Activated B cell treated with CpG ODN at 0.5 μM for 24 hours (primary cell): ENCODE results near the gene IYD. TPM values are rescaled to one million over a fixed set of nuclear protein-coding genes. Genes with fewer than 3 reads are reported as not detected.

ENCODE experiments used
- ATAC-seq: fragments of 200-7000 bp; cut with Tn5 transposase; one replicate; pipeline ENCODE4 v1.10.0; 2021; ENCODE audit warnings: low read depth, mild to moderate bottlenecking, moderate library complexity
- CTCF ChIA-PET: fragments of 350-600 bp; sonication (Branson Sonifier 250); formaldehyde crosslinking; loops from one replicate; lab custom pipeline; 2021; ENCODE audit warnings: antibody characterized with exemption; lab: Charles Lee
- POLR2A ChIA-PET: fragments of 350-600 bp; sonication (Branson Sonifier 250); formaldehyde crosslinking; loops from one replicate; lab custom pipeline; 2021; ENCODE audit warnings: antibody characterized with exemption; lab: Charles Lee
- DNase-seq: peaks from one replicate; pipeline ENCODE4 v3.0.0; 2022
- H3K27ac Mint-ChIP-seq: one replicate; pipeline ENCODE4 v1.8.0; 2020; ENCODE audit warnings: mixed read lengths
- H3K27me3 Mint-ChIP-seq: one replicate; pipeline ENCODE4 v1.8.0; 2021; ENCODE audit warnings: mixed read lengths
- H3K36me3 Mint-ChIP-seq: one replicate; pipeline ENCODE4 v1.8.0; 2021; ENCODE audit warnings: low read depth, mixed read lengths
- H3K4me1 Mint-ChIP-seq: one replicate; pipeline ENCODE4 v1.8.0; 2021; ENCODE audit warnings: mixed read lengths
- H3K4me3 Mint-ChIP-seq: one replicate; pipeline ENCODE4 v1.8.0; 2020; ENCODE audit warnings: mild to moderate bottlenecking, mixed read lengths
- H3K9me3 Mint-ChIP-seq: one replicate; pipeline ENCODE4 v1.8.0; 2020; ENCODE audit warnings: mixed read lengths
- intact Hi-C: fragments of 100-400 bp; cut with micrococcal nuclease; formaldehyde crosslinking; loops from one replicate; pipeline ENCODE4 v1.15.1; 2024
- total RNA-seq: library from RNA; stranded (reverse); gene quantifications from 2 replicates; pipeline ENCODE4 v1.2.3, GENCODE V29; 2022
- TF ChIP-seq, protein P1 (sequence below): fragments of 200-600 bp; IDR thresholded peaks from one replicate; pipeline ENCODE4 v1.8.0; 2022; ENCODE audit warnings: antibody characterized with exemption, mild to moderate bottlenecking

IYD gene
- total RNA-seq, 1 donor from 2014 or later = not detected

DNA sequence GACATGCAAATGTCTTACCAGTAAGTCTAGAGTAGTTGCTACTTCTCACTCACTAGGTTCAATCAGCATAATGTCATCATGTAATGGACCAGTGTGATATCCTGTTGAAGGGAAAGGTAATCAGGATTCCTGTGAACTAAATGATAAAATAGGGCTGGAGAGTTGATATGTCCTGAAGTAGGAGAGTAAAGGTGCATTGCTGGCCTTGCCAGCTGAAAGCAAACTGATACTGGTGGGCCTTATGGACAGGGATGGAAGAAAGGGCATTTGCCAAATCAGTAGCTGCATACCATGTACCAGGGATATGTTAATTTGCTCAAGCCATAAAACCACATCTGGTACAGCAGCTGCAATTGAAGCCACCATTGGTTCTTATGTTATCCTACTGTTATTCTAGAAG, 37.5 kb upstream of the IYD start:
- no peak for ATAC-seq
- peaks cover 11% of the 10 kb centered on the region for H3K27me3 Mint-ChIP-seq
- DNase-seq = no peak
- no peaks in the 10 kb centered on the region for H3K36me3 Mint-ChIP-seq
- TF ChIP-seq, protein P1, sequence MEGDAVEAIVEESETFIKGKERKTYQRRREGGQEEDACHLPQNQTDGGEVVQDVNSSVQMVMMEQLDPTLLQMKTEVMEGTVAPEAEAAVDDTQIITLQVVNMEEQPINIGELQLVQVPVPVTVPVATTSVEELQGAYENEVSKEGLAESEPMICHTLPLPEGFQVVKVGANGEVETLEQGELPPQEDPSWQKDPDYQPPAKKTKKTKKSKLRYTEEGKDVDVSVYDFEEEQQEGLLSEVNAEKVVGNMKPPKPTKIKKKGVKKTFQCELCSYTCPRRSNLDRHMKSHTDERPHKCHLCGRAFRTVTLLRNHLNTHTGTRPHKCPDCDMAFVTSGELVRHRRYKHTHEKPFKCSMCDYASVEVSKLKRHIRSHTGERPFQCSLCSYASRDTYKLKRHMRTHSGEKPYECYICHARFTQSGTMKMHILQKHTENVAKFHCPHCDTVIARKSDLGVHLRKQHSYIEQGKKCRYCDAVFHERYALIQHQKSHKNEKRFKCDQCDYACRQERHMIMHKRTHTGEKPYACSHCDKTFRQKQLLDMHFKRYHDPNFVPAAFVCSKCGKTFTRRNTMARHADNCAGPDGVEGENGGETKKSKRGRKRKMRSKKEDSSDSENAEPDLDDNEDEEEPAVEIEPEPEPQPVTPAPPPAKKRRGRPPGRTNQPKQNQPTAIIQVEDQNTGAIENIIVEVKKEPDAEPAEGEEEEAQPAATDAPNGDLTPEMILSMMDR = no peak
- ChIA-PET POLR2A (no interaction called here), CTCF (interaction anchor here (0.9 to 1.4 kb wide), 2 partner anchors 11 to 484 kb away, joined by 3 to 4 read pairs; no protein-coding TSS in a partner anchor)
- no peak overlapping the region for H3K4me3 Mint-ChIP-seq
- no peak overlapping the region for H3K27ac Mint-ChIP-seq
- intact Hi-C loops = no loop called here
- no peaks in the 10 kb centered on the region for H3K9me3 Mint-ChIP-seq
- no peaks in the 10 kb centered on the region for H3K4me1 Mint-ChIP-seq

DNA sequence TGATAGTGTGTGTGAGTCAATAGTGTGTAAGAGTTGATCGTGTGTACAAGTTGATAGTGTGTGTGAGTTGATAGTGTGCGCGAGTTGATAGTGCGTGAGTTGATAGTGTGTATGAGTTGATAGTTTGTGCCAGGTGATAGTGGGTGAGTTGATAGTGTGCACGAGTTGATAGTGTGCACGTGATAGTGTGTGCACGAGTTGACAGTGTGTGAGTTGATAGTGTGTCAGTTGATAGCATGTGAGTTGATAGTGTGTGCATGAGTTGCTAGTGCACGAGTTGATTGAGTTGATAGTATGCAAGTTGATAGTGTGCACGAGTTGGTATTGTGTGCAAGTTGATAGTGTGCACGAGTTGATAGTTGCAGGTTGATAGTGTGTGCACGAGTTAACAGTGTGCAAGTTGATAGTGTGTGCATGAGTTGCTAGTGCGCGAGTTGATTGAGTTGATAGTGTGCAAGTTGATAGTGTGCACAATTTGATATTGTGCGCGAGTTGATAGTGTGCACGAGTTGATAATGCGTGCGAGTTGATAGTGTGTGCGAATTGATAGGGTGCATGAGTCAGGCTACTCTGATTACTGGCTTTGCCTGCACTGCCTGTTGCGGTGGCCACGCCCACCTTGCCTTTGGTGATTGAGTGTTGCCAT, 35.8 kb upstream of the IYD start:
- ATAC-seq (no peak), DNase-seq (no peak)
- ChIA-PET POLR2A (no interaction called here), CTCF (no interaction called here)
- Mint-ChIP-seq H3K27me3 (peaks cover 11% of the 10 kb centered on the region), H3K36me3 (no peaks in the 10 kb centered on the region), H3K9me3 (no peaks in the 10 kb centered on the region), H3K4me1 (no peaks in the 10 kb centered on the region), H3K4me3 (no peak overlapping the region), H3K27ac (no peak overlapping the region)
- intact Hi-C loops = no loop called here
- TF ChIP-seq, protein P1 = no peak

DNA sequence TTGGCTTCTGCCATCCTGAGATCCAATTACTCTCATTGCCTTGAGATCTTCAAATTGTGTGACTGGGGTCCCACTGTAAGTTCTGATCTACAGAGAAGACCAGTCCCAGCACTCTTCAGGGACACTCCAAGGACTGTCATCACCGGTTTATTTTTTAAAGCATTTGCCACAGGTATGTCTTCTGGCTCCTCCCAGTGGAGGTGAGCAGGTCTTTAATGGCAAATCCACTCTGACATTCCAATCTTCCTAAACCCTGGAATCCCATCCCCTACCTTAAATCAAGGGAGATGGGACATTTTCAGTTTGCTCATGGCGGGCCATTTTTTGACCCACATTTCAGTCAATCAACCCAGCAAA, 35.2 kb upstream of the IYD start:
- CTCF ChIA-PET = no interaction called here
- H3K27me3 Mint-ChIP-seq = peaks cover 11% of the 10 kb centered on the region
- ATAC-seq = no peak

DNA sequence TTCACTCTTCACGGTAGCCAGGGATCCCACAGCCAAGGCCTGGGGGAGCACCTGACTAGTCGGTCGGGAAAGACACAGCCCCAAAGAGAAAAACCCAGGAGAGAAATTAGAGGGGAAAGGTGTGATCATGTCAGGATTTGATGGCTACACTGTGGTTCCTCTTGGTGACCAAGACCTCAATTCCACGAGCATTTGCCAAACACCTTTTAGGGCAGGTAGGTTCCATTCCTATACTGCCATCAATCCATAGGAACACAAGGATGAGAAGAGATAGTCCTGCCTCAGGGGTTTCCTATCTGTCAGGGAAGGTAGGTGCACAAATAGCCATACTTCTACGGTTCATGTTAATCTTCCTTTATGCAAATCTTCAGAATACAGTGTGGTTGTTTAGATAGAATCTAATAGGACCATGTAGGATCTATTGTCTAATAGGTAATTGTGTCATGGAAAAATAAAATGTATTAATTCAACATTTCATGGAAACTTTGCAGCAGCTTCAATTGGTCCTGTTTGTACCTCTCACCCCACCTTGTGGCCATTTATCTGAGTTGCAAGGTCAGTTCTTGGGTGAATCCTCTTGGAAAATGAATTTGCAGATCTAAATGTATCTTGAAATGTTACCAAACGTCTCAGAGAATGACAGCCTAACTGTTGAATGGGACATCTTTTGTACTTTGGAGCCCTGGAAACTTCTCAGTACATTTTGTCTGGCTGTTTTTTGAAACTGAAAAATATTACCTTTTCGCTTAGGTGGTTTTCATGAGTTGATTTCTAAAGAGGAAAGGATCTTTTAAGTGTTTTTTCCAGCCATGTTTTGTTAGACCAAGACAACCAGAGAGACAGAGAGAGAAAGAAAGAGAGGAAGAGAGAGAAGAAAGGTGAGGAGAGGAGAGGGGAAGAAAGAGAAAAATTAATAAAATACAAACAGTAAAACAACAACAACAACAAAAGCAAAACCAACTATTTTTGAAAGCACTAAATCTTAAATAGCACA, 33.7 kb upstream of the IYD start:
- H3K4me1 Mint-ChIP-seq = no peaks in the 10 kb centered on the region
- DNase-seq (no peak), ATAC-seq (peak; percentile 45)
- ChIA-PET CTCF (interaction anchor here (0.7 to 4.6 kb wide), 4 partner anchors 28 to 265 kb away, joined by 3 to 56 read pairs (median 4); no protein-coding TSS in a partner anchor), POLR2A (no interaction called here)
- H3K4me3 Mint-ChIP-seq = no peak overlapping the region
- H3K36me3 Mint-ChIP-seq = no peaks in the 10 kb centered on the region
- intact Hi-C loops = loop anchor here (1.0 to 2.0 kb wide), 3 partner anchors 255 to 480 kb away; no protein-coding TSS in a partner anchor
- TF ChIP-seq, protein P1 = peak; percentile 68
- H3K9me3 Mint-ChIP-seq = no peaks in the 10 kb centered on the region
- H3K27me3 Mint-ChIP-seq = peaks cover 11% of the 10 kb centered on the region
- no peak overlapping the region for H3K27ac Mint-ChIP-seq

More for the DNA sequence above, 35.2 kb upstream of the IYD start:
- Mint-ChIP-seq H3K36me3 (no peaks in the 10 kb centered on the region), H3K27ac (no peak overlapping the region), H3K4me3 (no peak overlapping the region), H3K4me1 (no peaks in the 10 kb centered on the region), H3K9me3 (no peaks in the 10 kb centered on the region)
- POLR2A ChIA-PET = no interaction called here
- no peak for DNase-seq
- TF ChIP-seq, protein P1 = no peak
- intact Hi-C loops = no loop called here

DNA sequence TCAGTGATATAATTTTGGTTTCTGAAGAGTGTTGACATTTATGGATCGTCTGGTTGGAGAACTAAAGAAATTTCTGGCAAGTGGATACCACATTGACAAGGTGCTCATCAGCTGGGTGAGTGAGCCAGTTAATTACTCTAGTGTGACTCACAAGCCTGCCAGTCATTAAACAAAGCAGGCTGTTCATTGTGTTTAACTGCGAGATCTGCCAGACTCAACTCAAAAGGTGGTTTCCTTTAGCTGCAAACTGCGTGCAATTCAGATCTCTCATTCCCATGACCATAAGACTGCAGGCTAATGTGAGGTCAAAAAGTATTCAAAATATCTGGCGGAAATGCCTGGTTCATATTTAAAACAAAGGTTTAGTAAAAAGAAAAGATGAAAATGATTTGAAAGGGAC, 32.5 kb upstream of the IYD start:
- ChIA-PET POLR2A (no interaction called here), CTCF (interaction anchor here (0.9 to 4.6 kb wide), 3 partner anchors 59 to 265 kb away, joined by 4 to 56 read pairs (median 10); no protein-coding TSS in a partner anchor)
- no peak for ATAC-seq
- Mint-ChIP-seq H3K4me1 (no peaks in the 10 kb centered on the region), H3K36me3 (no peaks in the 10 kb centered on the region), H3K9me3 (no peaks in the 10 kb centered on the region), H3K4me3 (no peak overlapping the region), H3K27me3 (peaks cover 13% of the 10 kb centered on the region), H3K27ac (no peak overlapping the region)
- DNase-seq = no peak
- TF ChIP-seq, protein P1 = no peak
- intact Hi-C loops = no loop called here
